Activated gamma-delta T cell treated with Interleukin-2 at 50 U/mL for 16 hours (primary cell): ENCODE measurements around the gene MT1H.
"Not testable (repeated sequence)": the region's sequence is repeated elsewhere in the genome, so short reads cannot be mapped to it uniquely, and the experiment has no call there.

Experiments used
- DNase-seq: peaks from one replicate; pipeline ENCODE4 v3.0.0-alpha.2; 2020

The MT1H gene

GRCh38 chr16:56684926-56685590, 15.4 kb downstream of the MT1H start:
- no peak for DNase-seq

GRCh38 chr16:56686758-56687157, 17.1 kb downstream of the MT1H start:
- DNase-seq = no peak

GRCh38 chr16:56688762-56689161, 19.1 kb downstream of the MT1H start:
- no peak for DNase-seq

GRCh38 chr16:56689171-56689570, 19.6 kb downstream of the MT1H start:
- DNase-seq = no peak

DNA sequence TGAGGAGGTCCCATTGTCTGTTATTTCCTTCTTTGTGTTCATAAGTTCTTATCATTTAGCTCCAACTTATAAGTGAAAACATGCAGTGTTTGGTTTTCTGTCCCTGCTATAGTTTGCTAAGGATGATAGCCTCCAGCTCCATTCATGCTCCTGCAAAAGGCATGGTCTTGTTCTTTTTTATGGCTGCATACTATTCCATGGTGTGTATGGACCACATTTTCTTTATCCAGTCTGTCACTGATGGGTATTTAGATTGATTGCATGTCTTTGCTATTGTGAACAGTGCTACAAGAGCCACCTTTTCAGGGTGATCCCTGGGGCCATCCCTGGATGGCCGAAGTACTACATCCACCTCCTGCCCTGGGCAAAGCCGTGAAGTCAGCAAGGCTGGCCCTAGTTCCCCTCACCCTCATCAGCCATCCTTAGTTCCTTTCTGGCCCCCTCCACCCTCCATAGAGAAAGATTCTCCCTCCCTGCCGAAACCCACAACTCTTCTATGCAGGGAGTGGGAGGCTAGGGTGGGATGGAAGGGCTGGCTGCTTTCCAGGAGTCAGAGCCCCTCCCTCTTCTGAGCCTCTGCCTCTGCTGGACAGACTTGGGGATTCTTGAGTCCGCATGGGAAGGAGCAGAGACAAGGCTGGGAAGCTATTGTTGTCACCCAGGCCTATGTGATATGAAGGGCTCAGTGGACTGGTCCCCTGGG, 21.0 kb downstream of the MT1H start:
- no peak for DNase-seq

DNA sequence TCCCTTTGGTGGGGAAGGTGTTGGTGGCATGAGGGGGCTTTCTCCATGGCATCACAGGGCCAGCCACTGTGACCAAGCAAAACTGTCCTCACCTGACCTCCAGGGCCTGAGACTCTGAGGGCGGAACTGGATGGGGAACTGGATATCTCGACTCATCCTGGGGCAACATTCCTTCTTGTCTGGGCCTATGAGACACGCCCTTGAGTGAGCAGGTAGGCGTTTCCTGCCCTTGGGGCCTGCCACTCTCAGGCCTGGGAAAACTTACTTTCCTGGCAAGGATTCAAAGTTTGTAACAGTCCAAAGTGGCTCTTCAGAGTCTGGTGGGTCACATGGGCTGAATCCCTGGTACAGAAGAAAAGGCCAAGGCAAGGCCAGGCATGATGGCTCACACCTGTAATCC, 22.3 kb downstream of the MT1H start:
- no peak for DNase-seq

GRCh38 chr16:56695246-56695645, 25.6 kb downstream of the MT1H start:
- no peak for DNase-seq

GRCh38 chr16:56697456-56698155, 28.0 kb downstream of the MT1H start:
- no peak for DNase-seq

DNA sequence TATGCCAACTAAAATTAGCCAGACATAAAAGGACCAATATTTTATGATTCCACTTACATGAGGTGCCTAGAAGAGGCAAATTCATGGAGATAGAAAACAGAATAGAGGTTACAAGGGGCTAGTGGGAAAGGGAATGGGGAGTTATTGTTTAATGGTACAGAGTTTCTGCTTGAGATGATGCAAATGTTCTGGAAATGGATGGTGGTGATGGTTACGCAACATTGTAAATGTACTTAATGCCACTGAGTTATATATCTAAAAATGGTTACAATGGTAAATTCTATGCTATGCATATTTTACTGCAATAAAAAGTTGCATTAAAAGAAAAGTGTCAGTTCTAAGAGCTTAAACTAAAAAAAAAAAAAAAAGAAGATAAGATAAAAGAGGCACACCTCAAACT, 30.6 kb downstream of the MT1H start:
- DNase-seq = no peak

GRCh38 chr16:56700631-56701030, 31.0 kb downstream of the MT1H start:
- no peak for DNase-seq

DNA sequence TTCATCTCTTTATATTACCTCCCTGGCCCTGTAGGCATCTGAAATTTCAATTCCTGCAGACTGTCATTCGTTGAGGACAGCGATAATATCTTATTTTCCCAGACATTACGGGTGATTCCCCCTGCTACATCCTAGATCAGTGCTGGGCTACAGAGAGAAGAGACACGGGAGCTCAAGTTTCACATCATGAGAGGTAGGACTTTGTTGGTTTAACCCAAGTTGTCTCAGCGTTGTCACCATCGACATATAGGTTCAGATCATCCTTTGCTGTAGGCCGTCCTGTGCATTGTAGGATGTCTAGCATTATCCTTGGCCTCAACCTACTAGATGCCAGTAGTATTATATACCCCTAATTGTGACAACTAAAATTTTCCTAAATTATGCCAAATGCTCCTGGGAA, 31.9 kb downstream of the MT1H start:
- no peak for DNase-seq

DNA sequence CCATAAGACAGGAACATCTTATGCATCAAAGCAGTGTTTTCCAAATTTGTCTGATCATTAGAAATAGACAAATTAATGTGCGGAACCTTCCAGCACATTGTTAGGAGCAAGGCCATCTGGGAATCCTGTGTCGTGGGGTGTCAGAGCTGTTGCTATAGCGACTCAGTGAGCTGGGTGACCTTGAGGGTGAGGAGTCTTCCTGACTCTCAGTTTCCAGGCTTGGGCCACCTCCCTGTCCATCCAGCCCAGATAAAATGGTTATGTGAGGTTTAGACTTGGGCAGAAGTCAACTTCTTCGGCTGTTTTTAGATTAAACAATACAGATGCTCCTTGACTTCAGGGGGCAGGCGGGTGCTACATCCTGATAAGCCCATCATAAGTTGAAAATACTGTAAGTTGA, 33.2 kb downstream of the MT1H start:
- DNase-seq = no peak

- DNase-seq = peak; percentile 64
These were observed 39.2 kb downstream of the MT1H start for GRCh38 chr16:56708525-56709442.

DNA sequence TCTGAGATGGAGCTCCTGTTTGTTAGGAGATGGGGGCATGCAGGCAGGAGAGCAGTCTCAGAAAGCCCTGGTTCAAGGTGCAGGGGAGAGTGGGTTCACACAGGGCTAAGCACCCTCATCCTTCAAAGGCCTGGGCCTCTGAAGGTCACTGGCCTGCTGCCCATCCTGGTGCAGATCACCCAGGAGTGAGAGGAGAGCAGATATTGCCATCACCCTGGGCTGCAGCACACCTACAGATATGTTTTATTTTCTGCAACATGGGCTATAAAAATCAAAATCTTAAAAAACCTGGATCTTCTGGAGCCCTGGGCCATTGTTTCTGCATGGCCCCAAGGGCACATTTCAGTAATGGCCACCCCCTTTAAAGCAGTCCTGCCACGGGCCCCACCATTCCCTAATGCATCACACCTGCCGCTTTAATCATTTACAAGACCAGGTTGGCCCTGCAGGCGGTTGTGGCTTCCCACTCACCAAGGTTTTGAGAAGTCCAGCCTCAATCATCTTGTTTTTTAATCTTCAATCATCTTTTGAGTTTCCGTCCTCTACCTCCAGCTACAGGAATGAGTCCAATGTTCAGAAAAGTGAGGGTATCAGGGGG, 39.9 kb downstream of the MT1H start:
- DNase-seq = no peak

DNA sequence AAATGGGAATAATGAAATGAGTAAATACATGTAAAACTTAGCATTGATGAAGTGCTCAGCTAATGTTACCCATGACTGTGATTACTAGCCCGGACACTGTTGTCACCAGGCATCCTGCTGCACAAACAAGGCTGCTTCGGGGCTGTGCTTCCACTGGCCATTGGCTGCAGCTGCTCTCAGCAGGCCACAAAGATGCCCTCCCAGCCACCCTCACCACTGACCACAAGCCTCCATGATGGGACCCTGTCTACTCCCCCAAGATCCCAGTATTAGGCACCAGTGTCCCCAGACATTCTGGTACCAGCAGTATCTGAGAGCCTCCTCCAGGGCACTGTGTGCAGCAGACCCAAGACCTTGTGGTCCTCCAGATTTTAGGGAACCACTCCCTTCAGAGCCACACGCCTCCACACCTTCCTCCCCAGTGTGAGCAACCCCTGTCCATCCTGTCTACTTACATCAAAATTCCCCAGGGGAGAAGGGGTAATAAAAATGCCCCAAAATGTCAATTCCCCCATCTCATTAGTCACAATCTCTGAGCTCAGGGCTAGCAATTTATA, 40.6 kb downstream of the MT1H start:
- DNase-seq = no peak

GRCh38 chr16:56711862-56712261, 42.2 kb downstream of the MT1H start:
- DNase-seq = no peak

DNA sequence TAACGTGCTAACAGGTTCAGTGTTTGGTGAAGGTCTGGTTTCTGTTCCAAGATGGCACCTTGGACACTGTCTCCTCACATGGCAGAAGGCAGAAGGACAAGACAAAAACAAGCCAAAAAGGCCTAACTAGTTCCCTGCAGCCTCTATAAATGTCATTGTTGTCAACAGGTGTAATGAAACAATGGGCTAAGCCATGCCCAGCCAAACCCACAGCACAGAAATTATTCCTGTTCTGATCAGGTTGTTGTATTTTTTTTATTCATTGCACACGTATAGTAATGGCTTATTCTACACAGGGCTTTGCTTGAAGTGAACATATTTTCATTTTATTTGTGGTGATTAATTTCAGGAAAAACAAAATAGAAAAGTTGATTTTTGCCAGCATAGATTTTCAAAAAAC, 44.2 kb downstream of the MT1H start:
- DNase-seq = no peak

DNA sequence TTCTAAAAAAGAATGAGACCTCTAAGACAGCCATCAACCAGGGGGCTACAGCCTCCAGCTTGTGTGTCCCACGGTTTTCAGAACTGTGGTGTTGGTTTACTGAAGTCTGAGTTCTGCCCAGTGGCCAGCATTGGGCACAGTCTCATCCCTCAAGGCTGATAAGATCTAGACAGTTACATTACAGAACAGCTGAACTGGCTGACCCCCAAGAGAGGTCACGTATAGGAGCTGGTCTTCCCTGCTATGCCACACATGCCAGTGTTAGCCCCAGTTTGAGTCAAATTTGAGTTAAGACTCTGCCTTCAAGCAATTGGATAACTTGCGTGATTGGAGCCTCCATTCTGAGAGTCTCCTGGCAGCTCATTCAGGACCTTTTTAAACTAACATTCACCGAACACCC, 45.5 kb downstream of the MT1H start:
- no peak for DNase-seq

- DNase-seq = no peak
These were observed 47.1 kb downstream of the MT1H start for GRCh38 chr16:56716761-56717160.

DNA sequence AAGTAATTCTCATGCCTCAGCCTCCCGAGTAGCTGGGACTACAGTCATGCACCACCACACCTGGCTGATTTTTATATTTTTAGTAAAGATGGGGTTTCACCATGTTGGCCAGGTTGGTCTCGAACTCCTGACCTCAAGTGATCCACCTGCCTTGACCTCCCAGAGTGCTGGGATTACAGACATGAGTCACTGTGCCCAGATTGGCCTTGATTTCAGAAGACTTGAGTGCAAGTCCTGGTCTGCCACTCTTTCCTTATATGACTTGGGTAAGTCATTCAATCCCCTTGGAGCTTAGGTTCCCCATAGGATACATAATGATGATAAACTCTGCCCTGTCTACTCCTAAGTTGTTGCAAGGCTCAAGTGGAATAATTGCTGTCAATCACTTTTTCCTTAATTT, 47.9 kb downstream of the MT1H start:
- DNase-seq = not testable (repeated sequence)
